IMR-90 (cell line): ENCODE results near the gene GAS6. TPM values are rescaled to one million over a fixed set of nuclear protein-coding genes. Genes with fewer than 3 reads are reported as not detected.

ENCODE experiments used
- ATAC-seq: fragments of 200-7000 bp; cut with Tn5 transposase; 2 replicates; pipeline ENCODE4 v1.9.1; 2020; ENCODE audit warnings: low read depth, mild to moderate bottlenecking, moderate library complexity
- BruUV-seq: library from RNA; stranded (reverse); fragments of 400-500 nt; replicated peaks from 2 replicates; lab custom pipeline; 2021; lab: Mats Ljungman, UMichigan
- CTCF ChIA-PET: fragments of 300-600 bp; formaldehyde crosslinking; extraction: SDS; loops from one replicate; lab custom pipeline; 2021; ENCODE audit warnings: antibody characterized with exemption; lab: Yijun Ruan, JAX
- POLR2A ChIA-PET: fragments of 300-600 bp; sonication (Branson Sonifier 250); formaldehyde crosslinking; loops from one replicate; lab custom pipeline; 2022; ENCODE audit warnings: antibody characterized with exemption; ENCODE audit not compliant: unreplicated experiment; lab: Charles Lee
- DNase-seq: peaks from one replicate; pipeline ENCODE4 v3.0.0; 2013
- H2AFZ ChIP-seq: replicated peaks from 2 replicates; pipeline ENCODE3; 2013; ENCODE audit warnings: low read length, mild to moderate bottlenecking; ENCODE audit not compliant: poor library complexity
- H2AK5ac ChIP-seq: 2 replicates; pipeline ENCODE4 v1.6.1; 2013; ENCODE audit warnings: low read depth, low read length, inconsistent platforms
- H2AK9ac ChIP-seq: replicated peaks from 2 replicates; pipeline ENCODE3; 2013; ENCODE audit warnings: mild to moderate bottlenecking, low read depth, low read length, moderate library complexity; ENCODE audit not compliant: poor library complexity
- H2BK120ac ChIP-seq: 2 replicates; pipeline ENCODE4 v1.6.1; 2013; ENCODE audit warnings: low read depth, low read length, inconsistent platforms
- H2BK15ac ChIP-seq: 3 replicates; pipeline ENCODE4 v1.6.1; 2013; ENCODE audit warnings: low read depth, low read length, inconsistent platforms
- H2BK20ac ChIP-seq: 2 replicates; pipeline ENCODE4 v1.6.1; 2013; ENCODE audit warnings: low read depth, mild to moderate bottlenecking, inconsistent platforms, low read length, moderate library complexity
- H2BK5ac ChIP-seq: 2 replicates; pipeline ENCODE4 v1.6.1; 2013; ENCODE audit warnings: mild to moderate bottlenecking, low read depth, low read length, inconsistent platforms; ENCODE audit not compliant: poor library complexity, severe bottlenecking
- H3K14ac ChIP-seq: replicated peaks from 2 replicates; pipeline ENCODE4 v1.6.1; 2013; ENCODE audit warnings: low read depth, low read length, inconsistent platforms
- H3K18ac ChIP-seq: 2 replicates; pipeline ENCODE4 v1.6.1; 2013; ENCODE audit warnings: low read depth, low read length, control low read depth
- H3K23ac ChIP-seq: 2 replicates; pipeline ENCODE4 v1.6.1; 2013; ENCODE audit warnings: low read depth, low read length, inconsistent platforms
- H3K27ac ChIP-seq: 2 replicates; pipeline ENCODE4 v1.5.1; 2013; ENCODE audit warnings: mild to moderate bottlenecking, control low read depth, low read length; ENCODE audit not compliant: insufficient read depth
- H3K27me3 ChIP-seq: 2 replicates; pipeline ENCODE4 v1.6.1; 2013; ENCODE audit warnings: low read length; ENCODE audit not compliant: control insufficient read depth, insufficient read depth
- H3K36me3 ChIP-seq: 2 replicates; pipeline ENCODE4 v1.6.1; 2013; ENCODE audit warnings: low read length, mixed read lengths; ENCODE audit not compliant: control insufficient read depth, insufficient read depth
- H3K4ac ChIP-seq: 2 replicates; pipeline ENCODE4 v1.6.1; 2013; ENCODE audit warnings: low read depth, low read length, inconsistent platforms
- H3K4me1 ChIP-seq: 2 replicates; pipeline ENCODE4 v1.6.1; 2013; ENCODE audit warnings: low read length, mixed read lengths; ENCODE audit not compliant: control insufficient read depth, insufficient read depth
- H3K4me2 ChIP-seq: 2 replicates; pipeline ENCODE4 v1.6.1; 2013; ENCODE audit warnings: low read depth, mild to moderate bottlenecking, control low read depth, low read length, moderate library complexity
- H3K4me3 ChIP-seq: 2 replicates; pipeline ENCODE4 v1.5.1; 2013; ENCODE audit warnings: low read depth, mild to moderate bottlenecking, control low read depth, low read length, moderate library complexity; ENCODE audit not compliant: insufficient read depth
- H3K56ac ChIP-seq: 2 replicates; pipeline ENCODE4 v1.6.1; 2013; ENCODE audit warnings: low read length, inconsistent platforms; ENCODE audit not compliant: insufficient read depth; ENCODE audit errors: extremely low read depth
- H3K79me1 ChIP-seq, 2 experiments: 2 replicates each; pipeline ENCODE4 v1.6.1; 2013; ENCODE audit warnings: low read length in 2 of 2, inconsistent platforms in 1 of 2, low read depth in 1 of 2
- H3K9ac ChIP-seq: 2 replicates; pipeline ENCODE4 v1.6.1; 2013; ENCODE audit warnings: low read depth, low read length, control low read depth
- H3K9me1 ChIP-seq: 2 replicates; pipeline ENCODE4 v1.6.1; 2013; ENCODE audit warnings: low read length, inconsistent platforms; ENCODE audit not compliant: insufficient read depth
- H3K9me3 ChIP-seq: 2 replicates; pipeline ENCODE4 v1.6.1; 2013; ENCODE audit warnings: low read length; ENCODE audit not compliant: control insufficient read depth, insufficient read depth
- H4K20me1 ChIP-seq: 2 replicates; pipeline ENCODE4 v1.6.1; 2013; ENCODE audit warnings: low read length, inconsistent platforms; ENCODE audit not compliant: insufficient read depth
- H4K5ac ChIP-seq: 2 replicates; pipeline ENCODE4 v1.6.1; 2013; ENCODE audit warnings: mild to moderate bottlenecking, low read depth, low read length, control low read depth
- H4K8ac ChIP-seq, 2 experiments: 2 replicates each; pipeline ENCODE4 v1.6.1; 2013; ENCODE audit warnings: low read depth in 2 of 2, low read length in 2 of 2, control low read depth in 1 of 2, inconsistent platforms in 1 of 2
- H4K91ac ChIP-seq: 2 replicates; pipeline ENCODE4 v1.6.1; 2013; ENCODE audit warnings: low read depth, low read length, inconsistent platforms; ENCODE audit not compliant: insufficient read depth
- CEBPB ChIP-seq: IDR thresholded peaks from 2 replicates; pipeline ENCODE4 v1.6.1; 2012; ENCODE audit warnings: low read depth, low read length, improper control_type of control experiment
- POLR2A ChIP-seq: IDR thresholded peaks from 2 replicates; pipeline ENCODE4 v1.6.1; 2012; ENCODE audit warnings: mild to moderate bottlenecking, low read depth, low read length
- WGBS, 2 experiments: methylation state at CpG; one replicate each; pipeline versions ENCODE4 v1.1.5 to v1.1.7; 2013; ENCODE audit warnings: missing lambda C conversion rate in 2 of 2; ENCODE audit not compliant: insufficient read length in 1 of 2; ENCODE audit errors: extremely low coverage in 2 of 2; 5-methylcytosine and 5-hydroxymethylcytosine counted together
- dilution Hi-C: fragments of 300-500 bp; cut with HindIII; formaldehyde crosslinking; loops from one replicate; pipeline ENCODE4 v1.14.3; 2018; ENCODE audit warnings: low sequenced_read_pairs; ENCODE audit not compliant: unreplicated experiment
- in situ Hi-C: fragments of 300-500 bp; cut with MboI; formaldehyde crosslinking; loops from 3 replicates; pipeline ENCODE4 v1.14.3; 2019; ENCODE audit warnings: low sequenced_read_pairs, inconsistent platforms, mixed read lengths
- intact Hi-C: fragments of 100-400 bp; cut with micrococcal nuclease; formaldehyde crosslinking; loops from 2 replicates; pipeline ENCODE4 v1.10.0; 2022
- polyA plus RNA-seq, 3 experiments: library from polyadenylated mRNA; depleted of rRNA; stranded (reverse); fragments of >200 nt; gene quantifications; 2 replicates each; pipeline ENCODE4 v1.2.3, GENCODE V29; 2012; ENCODE audit warnings: low replicate concordance in 1 of 3
- total RNA-seq: library from RNA; depleted of rRNA; stranded (reverse); fragments of >200 nt; gene quantifications from 2 replicates; pipeline ENCODE4 v1.2.3, GENCODE V29; 2012

Gene GAS6
- total and polyA plus RNA-seq, 2 of the 4 experiments (the other 2 are of a cell fraction): 220 to 823 TPM

GRCh38 chr13:113804017-113804702 is 59.7 kb downstream of the GAS6 start:
- ChIA-PET CTCF (no interaction called here), POLR2A (no interaction called here)
- dilution Hi-C loops (no loop called here), intact Hi-C loops (no loop called here), in situ Hi-C loops (no loop called here)
- Histone ChIP-seq H4K5ac (no peak overlapping the region), H3K4ac (no peak overlapping the region), H2BK5ac (no peak overlapping the region), H3K9me3 (peaks cover 12% of the 10 kb centered on the region), H3K27me3 (no peaks in the 10 kb centered on the region), H3K4me3 (no peak overlapping the region), H2AFZ (peak overlapping the region; percentile 21), H3K56ac (no peak overlapping the region), H3K23ac (no peak overlapping the region), H2BK120ac (no peak overlapping the region), H3K36me3 (no peaks in the 10 kb centered on the region), H3K27ac (no peak overlapping the region), H4K91ac (no peak overlapping the region), H3K9me1 (peaks cover 4% of the 10 kb centered on the region; the same call in 1 of the 2 replicates), H2AK5ac (no peak overlapping the region), H2BK15ac (no peak overlapping the region), H3K14ac (no peak overlapping the region), H4K8ac (no peak overlapping the region), H3K9ac (no peak overlapping the region), H3K4me1 (peaks cover 6% of the 10 kb centered on the region), H3K79me1 (no peaks in the 10 kb centered on the region), H3K18ac (no peak overlapping the region), H4K20me1 (no peaks in the 10 kb centered on the region), H2BK20ac (no peak overlapping the region), H3K4me2 (no peak overlapping the region), H2AK9ac (peak overlapping the region; percentile 55)
- ATAC-seq (no peak), DNase-seq (no peak)
- TF ChIP-seq CEBPB: no peak
- TF ChIP-seq POLR2A: 0 out of 2 replicates have a peak, but pooled peaks have one; percentile 25
- BruUV-seq: no TSS peak
- 98% methylated on average over 7 of the region's 34 CpGs; no CpG with 5 or more reads in 1 of the 2 experiments for WGBS, 2 experiments
